Activated gamma-delta T cell treated with anti-CD3 and anti-CD28 coated beads, Interleukin-2, amount 50 U/mL, for 16 hours (primary cell): Measurements from ENCODE around the gene U2SURP.

Experiments
- DNase-seq: peaks from one replicate; pipeline ENCODE4 v3.0.0-alpha.2; 2020; ENCODE audit warnings: low read depth

Gene U2SURP

GRCh38 chr3:143101792-143102381, 100.5 kb downstream of the U2SURP start:
- DNase-seq, result no peak

- DNase-seq, result no peak
These were observed 102.3 kb downstream of the U2SURP start for GRCh38 chr3:143103652-143104051.

- no peak for DNase-seq
These were observed 103.8 kb downstream of the U2SURP start for GRCh38 chr3:143105170-143105569.

- no peak for DNase-seq
These were observed 108.5 kb downstream of the U2SURP start for GRCh38 chr3:143109861-143110260.
